OCI-LY3 (cell line): ENCODE results near the gene ANGEL1.

Experiments
- EZH2phosphoT487 ChIP-seq: fragments of 200-600 bp; shearing (Covaris generic); IDR thresholded peaks from 2 replicates; pipeline ENCODE4 v1.6.1; 2018; ENCODE audit warnings: antibody characterized with exemption, mixed run types, low read depth
- TF ChIP-seq, protein P1 (sequence below): fragments of 200-600, 300-600 bp; sonication (generic); IDR thresholded peaks from 2 replicates; pipeline ENCODE4 v1.5.1; 2014; ENCODE audit warnings: antibody characterized with exemption, low read length, low read depth

GRCh38 chr14:76836029-76836630, 23.4 kb upstream of the ANGEL1 start:
- TF ChIP-seq, protein P1, sequence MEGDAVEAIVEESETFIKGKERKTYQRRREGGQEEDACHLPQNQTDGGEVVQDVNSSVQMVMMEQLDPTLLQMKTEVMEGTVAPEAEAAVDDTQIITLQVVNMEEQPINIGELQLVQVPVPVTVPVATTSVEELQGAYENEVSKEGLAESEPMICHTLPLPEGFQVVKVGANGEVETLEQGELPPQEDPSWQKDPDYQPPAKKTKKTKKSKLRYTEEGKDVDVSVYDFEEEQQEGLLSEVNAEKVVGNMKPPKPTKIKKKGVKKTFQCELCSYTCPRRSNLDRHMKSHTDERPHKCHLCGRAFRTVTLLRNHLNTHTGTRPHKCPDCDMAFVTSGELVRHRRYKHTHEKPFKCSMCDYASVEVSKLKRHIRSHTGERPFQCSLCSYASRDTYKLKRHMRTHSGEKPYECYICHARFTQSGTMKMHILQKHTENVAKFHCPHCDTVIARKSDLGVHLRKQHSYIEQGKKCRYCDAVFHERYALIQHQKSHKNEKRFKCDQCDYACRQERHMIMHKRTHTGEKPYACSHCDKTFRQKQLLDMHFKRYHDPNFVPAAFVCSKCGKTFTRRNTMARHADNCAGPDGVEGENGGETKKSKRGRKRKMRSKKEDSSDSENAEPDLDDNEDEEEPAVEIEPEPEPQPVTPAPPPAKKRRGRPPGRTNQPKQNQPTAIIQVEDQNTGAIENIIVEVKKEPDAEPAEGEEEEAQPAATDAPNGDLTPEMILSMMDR, result no peak
- no peak for TF ChIP-seq EZH2phosphoT487
